GM19438 (cell line): ENCODE measurements around the gene HOXA7.

ENCODE experiments used
- ATAC-seq: cut with Tn5 transposase; IDR thresholded peaks from one replicate; pipeline ENCODE4 v1.9.1; 2021; ENCODE audit warnings: low read depth; ENCODE audit not compliant: unreplicated experiment

HOXA7 gene

DNA sequence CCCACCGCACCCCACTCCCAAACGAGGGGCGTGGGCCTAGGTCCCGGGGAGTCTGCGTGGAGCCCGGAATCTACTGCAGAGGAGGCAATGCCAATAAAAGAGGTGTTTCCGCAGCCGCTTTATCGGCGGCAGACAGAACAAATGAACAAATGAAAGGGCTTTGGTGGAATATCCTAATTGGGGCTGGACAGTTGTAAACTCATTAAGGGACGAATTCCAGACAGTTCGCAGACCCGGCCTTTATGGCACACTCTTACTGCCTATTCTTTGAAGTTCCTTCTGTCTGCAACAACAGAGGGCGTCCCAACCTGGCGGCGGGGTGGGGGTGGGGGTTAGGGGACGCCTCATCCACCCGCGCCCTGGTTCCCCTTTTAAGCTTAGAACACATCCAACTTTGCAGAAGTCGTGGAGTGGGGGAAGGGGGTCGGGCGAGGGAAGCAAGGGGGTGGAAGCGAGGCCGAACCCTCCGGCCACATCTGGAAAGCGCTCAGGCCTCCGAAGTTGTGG, 4.8 kb upstream of the HOXA7 start:
- no peak for ATAC-seq

DNA sequence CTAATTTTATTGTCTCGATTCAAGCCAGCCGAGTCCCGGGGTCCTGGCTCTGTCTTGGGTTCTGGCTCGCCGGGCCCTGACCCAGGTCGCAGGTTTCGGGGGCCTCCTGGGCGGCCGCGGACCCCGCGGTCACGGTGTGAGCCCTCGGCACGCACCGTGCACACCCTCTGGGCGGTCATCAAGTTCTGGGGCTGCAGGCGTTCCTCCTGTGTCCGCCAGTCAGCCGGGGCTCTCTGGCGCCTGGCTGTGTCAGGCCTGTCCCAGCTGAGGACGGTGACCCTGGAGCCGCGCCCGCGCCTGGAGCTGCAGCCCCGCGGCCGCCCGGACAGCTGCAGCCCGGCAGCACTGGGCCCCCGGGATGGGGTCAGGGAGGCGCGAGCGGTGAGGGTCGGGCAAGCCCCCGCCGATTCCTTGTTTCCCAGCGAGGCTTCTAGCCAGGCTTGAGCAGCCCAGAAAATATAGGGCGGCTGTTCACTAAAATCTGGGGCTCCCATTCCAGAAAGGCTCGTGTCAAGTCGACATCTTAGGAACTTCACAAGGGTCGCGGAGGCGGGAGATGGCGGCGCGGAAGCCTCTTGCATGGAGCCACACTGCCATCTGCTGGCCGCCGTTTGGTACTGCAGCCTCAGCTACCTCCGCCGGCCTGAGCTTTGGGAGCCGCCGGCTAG, 4.2 kb upstream of the HOXA7 start:
- peak; percentile 46 for ATAC-seq

DNA sequence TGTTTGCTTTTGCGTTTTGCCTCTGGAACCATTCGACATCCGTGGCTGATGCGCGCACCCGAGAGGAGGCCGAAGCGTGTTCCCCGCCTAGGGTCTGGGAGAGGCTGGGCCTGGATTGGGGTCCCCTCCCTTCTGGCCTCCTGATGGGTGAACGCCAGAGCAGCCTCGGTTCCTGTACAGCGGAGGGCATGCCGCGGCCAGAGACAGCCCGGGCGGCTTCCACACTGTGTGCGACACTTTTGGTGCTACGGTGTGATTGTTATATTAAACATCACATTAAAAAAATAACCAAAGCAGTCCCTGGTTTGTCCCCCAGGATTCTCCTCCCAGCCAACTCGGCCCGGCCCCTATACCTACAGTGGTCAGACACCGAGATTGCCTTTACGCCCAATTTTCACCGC, 3.7 kb upstream of the HOXA7 start:
- ATAC-seq = no peak

DNA sequence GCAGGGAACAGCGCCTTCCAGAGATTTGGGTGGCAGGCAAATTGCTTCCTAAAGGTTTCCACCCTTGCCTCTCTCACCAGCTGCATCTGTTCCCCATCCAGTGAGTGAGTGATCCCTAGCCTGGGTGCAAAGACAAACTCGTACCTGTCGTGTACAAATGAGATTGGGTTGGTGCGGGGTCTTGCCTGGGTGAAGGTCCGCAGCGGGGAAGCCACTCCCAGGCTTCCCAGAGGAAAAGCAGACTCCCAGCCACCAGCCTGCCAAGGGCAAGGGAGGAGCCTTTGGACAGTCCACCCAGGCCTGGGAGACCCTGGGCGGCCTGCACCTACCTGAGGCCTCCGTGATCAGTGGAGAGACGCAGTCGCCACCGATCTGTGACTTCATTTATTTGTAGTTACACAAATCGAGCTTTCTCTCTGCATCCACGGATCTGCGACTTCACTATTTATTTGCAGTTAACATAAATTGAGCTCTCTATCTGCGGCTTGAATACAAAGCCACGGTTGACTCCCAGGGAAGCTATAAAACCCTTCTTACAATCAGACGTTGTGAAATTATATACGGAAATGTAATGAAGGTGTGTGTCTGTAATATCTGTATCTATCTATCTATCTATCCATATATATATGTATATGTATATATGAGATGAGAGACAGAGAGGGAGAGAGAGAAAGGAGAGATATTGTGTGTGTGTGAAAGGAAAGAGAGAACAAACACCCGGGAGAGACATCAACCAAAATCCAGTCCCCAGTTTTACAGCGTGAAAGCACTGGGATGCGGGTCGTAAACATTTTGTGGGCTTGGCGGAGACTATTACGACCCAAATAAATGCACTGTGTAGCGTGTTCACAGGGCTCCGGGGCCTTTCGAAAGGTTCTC, 3.0 kb upstream of the HOXA7 start:
- no peak for ATAC-seq

DNA sequence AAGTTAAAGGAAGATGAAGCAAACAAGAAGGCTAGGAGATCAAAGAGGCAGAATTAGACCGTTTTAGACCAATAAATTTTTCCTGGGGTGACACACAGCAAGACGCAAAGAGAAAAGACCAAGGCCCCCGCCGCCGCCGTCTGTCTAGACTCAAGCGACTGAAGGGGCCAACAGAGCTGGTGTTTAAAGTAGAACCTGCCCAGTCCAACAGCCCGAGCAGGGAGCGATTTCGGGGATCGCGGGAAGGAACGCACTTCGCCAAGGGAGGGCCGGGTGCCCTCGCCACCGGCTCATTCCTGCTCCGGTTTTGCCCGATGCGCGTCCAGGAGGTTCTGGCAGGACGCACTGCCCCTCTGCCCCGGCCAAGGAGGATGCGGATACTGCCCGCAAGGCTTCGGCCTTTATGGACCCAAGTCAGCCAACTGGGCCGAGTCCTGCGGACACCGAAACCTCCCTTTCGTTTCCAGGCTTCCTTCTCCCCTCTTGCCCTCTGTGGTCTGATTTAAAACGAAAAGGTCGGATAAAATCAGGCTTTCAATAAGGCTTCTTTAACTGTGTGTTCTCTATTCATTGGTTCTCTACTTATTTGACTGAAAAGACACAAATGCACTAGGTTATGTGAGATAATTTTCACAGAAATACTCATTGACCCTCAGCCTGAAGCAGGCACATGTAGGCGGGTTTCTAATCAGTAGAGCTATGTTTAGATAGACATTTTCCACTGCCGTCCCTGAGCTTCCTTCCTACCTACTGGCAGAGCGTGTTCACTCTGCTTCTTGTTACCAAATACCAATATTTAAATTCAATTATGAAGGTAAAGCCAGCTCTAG, 2.2 kb upstream of the HOXA7 start:
- no peak for ATAC-seq

DNA sequence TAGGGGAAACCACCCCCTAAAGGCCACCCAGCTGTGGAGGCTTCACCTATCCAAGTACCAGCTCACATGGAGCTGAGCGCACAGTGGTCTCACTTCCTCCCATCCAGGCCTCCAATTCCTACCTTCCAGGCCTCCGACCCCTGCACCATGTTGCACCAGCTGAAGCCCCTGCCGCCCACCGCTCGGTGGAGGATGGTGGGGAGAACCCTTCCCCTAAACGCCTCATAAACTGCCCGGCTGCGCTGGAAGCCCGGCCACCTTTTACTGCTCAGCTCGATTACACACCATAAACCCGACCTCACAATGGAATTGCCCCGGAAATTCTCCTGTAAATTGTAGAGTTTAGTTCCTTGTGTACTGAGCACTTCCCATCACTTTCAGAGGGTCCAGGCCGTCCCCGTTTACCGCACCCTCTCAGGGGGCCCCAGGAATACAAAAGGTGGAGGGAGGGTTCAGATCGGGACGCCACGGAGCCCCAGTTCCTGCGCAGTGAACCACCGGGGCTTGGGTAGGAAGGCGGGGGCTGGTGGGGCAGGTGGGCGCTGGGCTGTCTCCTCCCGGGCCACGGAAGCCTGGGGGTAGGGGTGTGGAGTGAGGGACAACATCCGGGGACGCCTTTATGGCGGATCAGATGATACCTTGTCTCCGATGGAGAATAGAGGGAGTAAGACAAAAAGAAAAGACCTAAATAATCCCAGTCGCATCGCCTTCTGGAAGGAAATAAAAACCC, 1.4 kb upstream of the HOXA7 start:
- ATAC-seq = no peak

DNA sequence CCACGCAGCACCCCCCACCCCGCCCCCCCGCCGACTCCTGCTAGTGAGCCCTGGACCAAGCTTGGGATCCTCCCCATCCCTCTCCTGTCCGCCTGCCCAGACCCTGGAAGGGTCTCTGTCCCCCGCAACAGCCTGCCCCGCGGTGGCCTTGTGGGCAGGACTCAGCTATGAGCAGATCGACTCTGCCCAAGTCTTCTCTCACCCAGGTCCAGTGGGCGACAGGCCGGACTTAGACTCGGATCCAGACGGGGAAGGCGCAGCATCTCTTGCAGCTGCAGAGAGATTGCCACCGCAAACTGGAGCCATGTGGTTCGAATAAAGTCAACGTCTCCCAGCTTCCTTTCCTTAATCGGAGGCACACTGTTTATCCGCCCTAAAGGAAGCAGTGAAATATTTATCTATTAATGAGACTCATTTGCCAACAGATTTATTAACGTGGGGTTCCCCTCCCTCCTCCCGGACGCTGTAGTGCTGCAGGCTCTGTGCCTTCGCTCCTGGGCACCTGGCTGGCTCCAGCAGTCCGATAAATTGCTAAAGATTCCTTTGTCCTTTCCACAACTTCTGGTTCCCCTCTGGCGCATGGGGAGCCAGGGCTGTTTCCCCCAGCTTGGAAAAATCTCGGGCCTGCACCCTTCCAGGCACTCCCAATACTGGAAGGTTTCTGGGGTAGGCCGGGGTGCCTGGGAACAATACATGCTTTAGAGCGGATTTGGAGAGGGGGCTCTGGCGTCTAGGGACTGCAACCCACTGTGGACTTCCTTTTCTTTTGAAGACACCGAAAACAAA, 634 bp upstream of the HOXA7 start:
- ATAC-seq = no peak

DNA sequence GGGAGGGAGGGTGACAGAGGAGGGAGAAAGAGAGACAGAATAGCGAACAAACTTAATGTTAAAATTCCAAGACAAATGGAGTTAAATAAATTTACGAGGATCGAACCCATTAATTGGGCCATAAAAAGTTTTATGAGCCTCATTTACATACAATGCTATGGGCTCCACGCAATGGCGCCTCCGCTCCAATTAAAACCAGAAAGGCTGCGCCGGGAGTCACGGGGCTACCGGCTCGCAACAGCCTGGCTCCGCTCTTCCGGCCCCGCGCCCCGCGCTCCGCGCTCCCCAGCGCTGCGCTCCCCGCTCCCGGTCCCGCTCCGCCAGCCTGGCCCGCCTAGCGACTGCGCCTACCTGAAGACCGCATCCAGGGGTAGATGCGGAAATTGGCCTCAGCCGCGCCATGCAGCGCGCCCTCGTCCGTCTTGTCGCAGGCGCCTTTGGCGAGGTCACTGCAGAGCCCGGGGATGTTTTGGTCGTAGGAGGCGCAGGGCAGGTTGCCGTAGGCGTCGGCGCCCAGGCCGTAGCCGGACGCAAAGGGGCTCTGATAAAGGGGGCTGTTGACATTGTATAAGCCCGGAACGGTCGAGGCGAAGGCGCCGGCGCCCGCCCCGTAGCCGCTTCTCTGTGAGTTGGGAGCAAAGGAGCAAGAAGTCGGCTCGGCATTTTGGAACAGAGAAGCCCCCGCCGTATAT, 513 bp downstream of the HOXA7 start:
- no peak for ATAC-seq

DNA sequence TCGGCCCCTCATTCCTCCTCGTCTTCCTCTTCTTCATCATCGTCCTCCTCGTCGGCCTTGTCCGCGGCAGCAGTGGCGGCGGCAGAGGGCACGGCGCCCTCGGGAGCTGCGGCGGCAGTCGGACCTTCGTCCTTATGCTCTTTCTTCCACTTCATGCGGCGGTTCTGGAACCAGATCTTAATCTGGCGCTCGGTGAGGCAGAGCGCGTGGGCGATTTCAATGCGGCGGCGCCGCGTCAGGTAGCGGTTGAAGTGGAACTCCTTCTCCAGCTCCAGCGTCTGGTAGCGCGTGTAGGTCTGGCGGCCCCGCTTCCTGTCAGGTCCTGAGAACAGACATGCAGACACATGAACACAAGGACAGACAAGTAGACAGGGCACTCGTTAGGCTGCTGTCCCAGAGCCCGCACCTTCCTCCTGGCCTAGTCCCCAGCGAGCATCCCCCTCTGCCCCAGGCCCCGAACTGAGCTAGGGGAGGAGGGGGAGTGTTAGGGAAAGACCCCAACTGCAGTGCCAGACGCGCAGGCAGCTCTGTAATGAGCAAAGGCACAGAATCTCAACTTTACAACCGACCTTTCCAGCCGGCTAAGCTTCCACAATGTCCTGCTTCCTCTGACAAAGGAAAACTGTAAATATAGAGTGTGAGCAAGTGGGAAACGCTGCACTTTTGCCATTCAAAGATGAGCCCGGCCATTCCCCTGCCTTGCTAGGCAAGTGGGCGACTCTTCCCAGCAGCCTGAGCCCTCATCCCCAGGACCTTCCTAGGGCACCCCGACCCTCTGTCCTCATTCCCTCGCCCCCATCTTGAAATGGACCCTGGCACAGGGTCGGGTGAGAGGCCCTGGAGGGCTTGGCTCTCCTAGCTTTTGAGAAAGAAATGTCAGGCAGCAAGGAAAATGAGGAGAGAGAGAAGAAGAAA, 1.3 kb downstream of the HOXA7 start:
- no peak for ATAC-seq

DNA sequence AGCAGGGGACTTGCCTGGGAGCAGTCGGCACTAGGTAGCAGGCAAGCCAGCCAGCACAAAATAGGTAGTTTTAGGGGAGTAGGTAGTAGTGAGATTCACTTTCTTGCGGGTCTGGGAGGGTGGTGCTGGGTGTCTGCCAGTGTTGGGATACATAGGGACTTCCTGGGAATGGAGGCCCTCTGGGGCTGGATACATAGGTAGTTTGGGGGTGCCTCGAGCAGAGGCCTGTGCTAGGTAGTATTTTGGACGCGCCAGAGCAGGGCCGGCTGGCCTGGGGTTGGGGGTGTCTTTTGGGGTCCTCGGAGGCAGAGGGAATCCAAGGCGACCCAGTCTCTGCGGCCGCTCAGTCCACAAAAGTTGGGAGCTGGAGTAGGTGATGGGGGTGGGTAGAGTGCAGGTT, 2.1 kb downstream of the HOXA7 start:
- ATAC-seq = no peak

DNA sequence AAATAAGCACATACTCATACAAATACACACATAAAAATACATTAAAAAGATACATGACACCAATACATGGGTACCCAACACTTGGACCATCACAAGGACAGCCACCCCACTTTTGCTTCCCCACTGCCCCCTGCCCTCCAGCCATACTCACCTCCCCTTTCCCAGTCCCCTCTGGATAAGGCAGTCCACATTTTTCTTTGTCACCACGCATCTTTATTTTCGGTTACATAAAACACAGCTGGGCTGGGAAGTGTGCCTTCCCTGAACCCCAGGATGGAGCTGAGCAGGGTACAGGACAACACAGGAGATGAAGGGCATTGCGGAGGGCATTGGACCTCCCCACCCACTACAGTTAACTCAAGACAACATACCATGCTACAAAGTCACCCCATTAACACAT, 2.9 kb downstream of the HOXA7 start:
- no peak for ATAC-seq

DNA sequence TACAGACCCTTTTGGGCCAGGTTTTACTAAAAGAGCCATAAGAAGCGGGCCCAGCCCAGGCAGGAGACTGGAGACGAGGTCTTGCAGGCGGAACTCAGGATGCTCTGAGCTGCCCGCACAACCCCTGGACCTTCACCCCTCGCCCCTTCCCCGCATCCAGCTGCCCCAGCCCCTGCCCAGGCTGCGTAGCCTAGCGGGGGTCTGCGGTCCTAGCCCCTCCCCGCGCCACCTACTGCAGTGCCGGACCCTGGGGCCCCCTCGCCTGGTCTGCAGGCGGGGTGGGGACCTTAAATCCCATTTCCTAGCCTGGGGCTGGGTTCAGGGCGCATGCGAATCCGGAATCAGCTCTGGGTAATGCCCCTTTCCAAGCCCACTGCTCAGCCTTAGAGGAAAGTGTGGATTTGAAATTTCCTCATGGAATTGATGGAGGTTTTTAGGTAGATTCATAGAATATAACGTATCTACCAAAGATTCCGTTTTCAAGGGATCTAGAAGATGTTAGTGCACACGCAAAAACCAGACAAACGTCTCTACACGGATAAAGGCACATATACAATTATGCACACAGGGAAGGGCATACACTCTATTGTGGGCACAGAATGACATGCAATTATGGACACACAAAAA, 3.5 kb downstream of the HOXA7 start:
- ATAC-seq = no peak

DNA sequence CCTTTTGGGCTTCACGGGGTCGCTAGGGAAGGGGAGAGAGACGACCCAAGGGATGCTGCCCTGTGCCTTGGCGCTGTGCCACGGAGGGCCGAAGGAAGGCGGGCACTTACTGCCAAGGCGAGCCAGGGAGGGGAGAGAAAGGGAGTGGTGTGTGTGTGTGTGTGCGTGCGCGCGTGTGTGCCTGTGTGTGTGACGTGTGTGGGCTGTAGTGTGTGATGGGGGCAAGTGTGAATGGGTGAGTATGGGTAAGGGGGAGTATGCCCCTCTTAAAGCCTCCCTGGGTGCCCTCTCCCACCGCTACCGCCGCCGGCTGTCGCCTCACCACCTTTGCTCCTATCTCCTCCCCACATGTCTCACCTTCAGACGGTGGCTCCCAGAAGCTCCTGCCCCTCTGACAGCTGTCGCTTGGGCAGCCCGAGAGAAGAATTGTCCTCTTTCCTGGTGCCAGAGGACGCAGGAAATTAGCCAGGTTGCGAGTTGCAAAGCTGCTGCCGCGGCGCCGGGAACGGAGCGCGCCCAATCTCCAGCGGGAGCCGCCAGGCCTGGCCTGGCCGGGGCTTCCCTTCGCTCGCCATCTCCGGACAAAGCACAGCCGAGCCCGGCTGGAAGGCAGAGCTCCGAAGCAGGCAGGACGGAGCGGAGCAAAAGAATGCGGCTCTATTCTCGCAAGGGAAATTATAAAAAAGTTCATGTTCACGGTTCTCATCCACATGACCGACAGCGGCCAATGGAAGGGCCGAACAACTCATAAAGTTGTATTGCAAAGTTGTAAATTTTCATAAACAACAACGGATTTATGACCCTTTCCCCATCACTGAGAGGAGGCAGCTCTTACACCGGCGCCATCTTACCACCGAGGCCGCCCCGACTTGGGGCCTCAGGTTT, 4.3 kb downstream of the HOXA7 start, which contains the start of gene HOXA3:
TSS of gene HOXA3 (minus strand) at position 653 of the 885 bp plus-strand sequence. CDS start 41,943 bp downstream, outside the sequence.
- no peak for ATAC-seq

DNA sequence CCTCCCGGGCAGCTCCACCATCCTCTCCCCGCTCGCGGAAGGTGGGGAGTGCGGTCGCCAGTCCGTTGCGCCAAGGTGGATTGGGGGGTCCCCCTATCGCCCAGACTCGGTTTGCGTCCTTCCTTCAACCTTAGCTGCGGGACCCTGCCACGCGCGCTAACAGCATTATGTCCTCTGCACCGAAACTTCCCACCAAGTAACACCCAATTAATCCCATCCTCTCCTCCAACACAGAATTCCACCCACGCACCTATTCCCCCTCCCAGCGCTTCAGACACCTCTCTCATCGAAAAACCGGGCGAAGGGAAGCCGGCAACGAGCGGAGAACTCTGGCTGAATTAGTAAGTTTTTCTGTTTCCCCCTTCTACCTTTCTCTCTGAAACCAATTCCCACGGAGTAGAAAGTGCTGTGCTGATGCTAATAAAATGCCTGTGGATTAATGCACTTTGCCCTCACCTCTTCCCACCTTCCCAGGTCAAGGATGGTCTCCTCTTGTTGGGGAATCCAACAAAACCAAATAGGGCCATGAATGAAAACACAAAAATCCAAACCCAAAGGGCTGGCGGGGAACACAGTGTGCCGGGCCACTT, 5.0 kb downstream of the HOXA7 start:
- no peak for ATAC-seq

DNA sequence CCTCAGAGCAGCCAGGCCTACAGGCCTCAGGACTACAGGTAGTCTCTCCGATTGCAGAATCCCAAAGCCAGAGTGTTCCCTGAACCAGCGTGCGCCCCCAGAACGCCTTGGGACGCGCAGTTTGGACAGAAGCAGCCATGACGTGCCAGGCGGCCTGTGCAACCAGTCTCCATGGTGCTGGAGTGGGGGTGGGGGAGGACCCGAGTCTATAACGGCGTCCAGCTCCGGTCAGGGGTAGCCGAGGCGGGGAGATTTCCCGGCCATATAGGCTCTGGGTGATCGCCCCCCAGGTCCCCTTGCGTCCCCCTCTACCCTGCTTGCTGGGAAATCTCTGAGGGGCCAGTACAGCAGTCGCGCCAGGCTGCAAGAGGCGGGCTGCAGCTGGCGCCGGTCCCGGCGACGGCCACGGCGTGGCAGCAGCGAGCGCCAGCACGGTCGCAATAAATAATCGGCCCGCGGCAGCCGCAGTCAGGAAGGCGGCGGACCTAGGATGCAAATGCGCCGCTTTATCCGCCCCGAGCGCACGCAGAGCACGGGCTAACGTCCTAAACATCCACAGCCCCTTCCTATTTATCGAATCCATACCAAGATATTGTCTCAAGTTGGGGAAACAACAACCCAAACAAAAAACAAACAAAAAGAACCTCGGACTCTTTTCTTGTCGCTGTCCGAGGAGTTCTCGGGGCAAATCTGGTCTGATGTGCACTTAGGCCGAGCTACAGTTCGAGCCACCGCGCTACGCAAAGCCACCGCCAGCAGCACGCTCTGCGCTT, 5.7 kb downstream of the HOXA7 start:
- ATAC-seq = peak; percentile 68
